Lower leg skin (tissue), 3 donors: ENCODE measurements around the gene CLRN1.

Experiments
- CTCF ChIP-seq, 3 donors: fragments of 450-650 bp; IDR thresholded peaks; one replicate each; pipeline ENCODE4 v1.5.1; 2016; ENCODE audit warnings: antibody characterized with exemption in 3 of 3, mild to moderate bottlenecking in 3 of 3, moderate library complexity in 2 of 3
- POLR2A ChIP-seq, 2 donors: fragments of 450-650 bp; IDR thresholded peaks; one replicate each; pipeline ENCODE4 v1.6.1; 2016 to 2017; ENCODE audit warnings: antibody characterized with exemption in 2 of 2, mild to moderate bottlenecking in 1 of 2, moderate library complexity in 1 of 2

- TF ChIP-seq POLR2A (IDR thresholded peaks at IDR 0.05) (no peak), CTCF (IDR thresholded peaks at IDR 0.05) (no peak)
These were observed 11.5 kb upstream of the CLRN1 start for GRCh38 chr3:150984066-150984465.
